Keratinocyte (primary cell): ENCODE results near the gene CLIP4. TPM values are rescaled to one million over a fixed set of nuclear protein-coding genes. Genes with fewer than 3 reads are reported as not detected.

ENCODE experiments used
- DNase-seq: peaks from one replicate; pipeline ENCODE4 v3.0.0-alpha.2; 2011; ENCODE audit warnings: low read depth, missing footprints, low spot score
- FAIRE-seq: peaks from 2 replicates; lab custom pipeline; 2011; peaks lifted over from hg19 to GRCh38; lab: Jason Lieb, UNC
- H2AFZ ChIP-seq: 2 replicates; pipeline ENCODE4 v1.6.0; 2012; ENCODE audit warnings: low read length, control low read depth, inconsistent platforms; ENCODE audit not compliant: control insufficient read depth
- H3K27ac ChIP-seq: 2 replicates; pipeline ENCODE4 v1.5.1; 2011; ENCODE audit warnings: low read length; ENCODE audit not compliant: control insufficient read depth, insufficient read depth
- H3K27me3 ChIP-seq: 3 replicates; pipeline ENCODE4 v1.6.0; 2011; ENCODE audit warnings: low read length; ENCODE audit not compliant: control insufficient read depth, insufficient read depth; ENCODE audit errors: extremely low read depth
- H3K36me3 ChIP-seq, 2 experiments: 2 replicates in 1 of 2; 3 replicates in 1 of 2; pipeline ENCODE4 v1.5.1; 2011; ENCODE audit warnings: low read length in 2 of 2, mild to moderate bottlenecking in 1 of 2; ENCODE audit not compliant: control insufficient read depth in 2 of 2, insufficient read depth in 2 of 2; ENCODE audit errors: extremely low read depth in 1 of 2
- H3K4me1 ChIP-seq: 3 replicates; pipeline ENCODE4 v1.5.1; 2011; ENCODE audit warnings: low read length; ENCODE audit not compliant: control insufficient read depth, insufficient read depth; ENCODE audit errors: extremely low read depth
- H3K4me2 ChIP-seq: 3 replicates; pipeline ENCODE4 v1.6.0; 2011; ENCODE audit warnings: low read depth, low read length; ENCODE audit not compliant: control insufficient read depth, insufficient read depth; ENCODE audit errors: extremely low read depth
- H3K4me3 ChIP-seq, 3 experiments: fragments of 200-600 bp in 1 of 3; sonication (generic) in 1 of 3; 2 replicates in 2 of 3; 3 replicates in 1 of 3; pipeline ENCODE4 v1.5.1; 2011 to 2016; ENCODE audit warnings: low read length in 3 of 3, mild to moderate bottlenecking in 3 of 3, control low read depth in 2 of 3, inconsistent platforms in 1 of 3, low read depth in 1 of 3, mixed read lengths in 1 of 3, mixed run types in 1 of 3, moderate library complexity in 1 of 3; ENCODE audit not compliant: control insufficient read depth in 2 of 3, insufficient read depth in 2 of 3; ENCODE audit errors: extremely low read depth in 1 of 3
- H3K79me2 ChIP-seq: 2 replicates; pipeline ENCODE4 v1.6.0; 2012; ENCODE audit warnings: low read length; ENCODE audit not compliant: control insufficient read depth, insufficient read depth
- H3K9ac ChIP-seq: 3 replicates; pipeline ENCODE4 v1.6.0; 2011; ENCODE audit warnings: low read length; ENCODE audit not compliant: control insufficient read depth, insufficient read depth; ENCODE audit errors: extremely low read depth
- H3K9me1 ChIP-seq: 3 replicates; pipeline ENCODE4 v1.6.0; 2011; ENCODE audit warnings: low read length; ENCODE audit not compliant: control insufficient read depth, insufficient read depth; ENCODE audit errors: extremely low read depth
- H3K9me3 ChIP-seq: 2 replicates; pipeline ENCODE4 v1.5.1; 2012; ENCODE audit warnings: low read depth, low read length; ENCODE audit not compliant: control insufficient read depth
- H4K20me1 ChIP-seq: 3 replicates; pipeline ENCODE4 v1.6.0; 2011; ENCODE audit warnings: low read length; ENCODE audit not compliant: control insufficient read depth, insufficient read depth; ENCODE audit errors: extremely low read depth
- CTCF ChIP-seq, 3 experiments: IDR thresholded peaks in 1 of 3; conservative IDR thresholded peaks in 1 of 3; optimal IDR thresholded peaks in 1 of 3; 2 replicates in 2 of 3; 3 replicates in 1 of 3; pipeline versions ENCODE3 to v1.5.1; 2011; ENCODE audit warnings: low read length in 3 of 3, mild to moderate bottlenecking in 3 of 3, moderate library complexity in 2 of 3, control low read depth in 1 of 3, inconsistent platforms in 1 of 3; ENCODE audit not compliant: insufficient read depth in 2 of 3; ENCODE audit errors: extremely low read depth in 1 of 3
- EZH2 ChIP-seq: IDR thresholded peaks from one replicate; pipeline ENCODE4 v1.6.1; 2012; ENCODE audit warnings: inconsistent platforms, mild to moderate bottlenecking, low read length, moderate library complexity
- dilution Hi-C: fragments of 300-500 bp; cut with MboI; formaldehyde crosslinking; loops from one replicate; pipeline ENCODE4 v1.7.0; 2020; ENCODE audit warnings: low sequenced_read_pairs; ENCODE audit not compliant: extremely low pct_ligation_motif_present
- polyA plus RNA-seq, 5 experiments: library from polyadenylated mRNA; depleted of rRNA in 3 of 5; stranded (reverse) in 3 of 5; stranded (forward) in 1 of 5; unstranded in 1 of 5; fragments of >200 nt; gene quantifications; 1 replicate in 1 of 5; 2 replicates in 3 of 5; 3 replicates in 1 of 5; pipeline versions ENCODE4 v1.2.1 to v1.2.3, GENCODE V29; 2011 to 2012; ENCODE audit warnings: missing spikeins in 2 of 5, low read depth in 1 of 5, low replicate concordance in 1 of 5

CLIP4 gene
- polyA plus RNA-seq, 1 donor (not counting 4 experiments of a cell fraction or from before 2014, with no cell fraction given), result 46.6 TPM

GRCh38 chr2:29189052-29189451 is 73.8 kb downstream of the CLIP4 start:
- Histone ChIP-seq H3K4me2 (no peak overlapping the region), H3K9me1 (no peaks in the 10 kb centered on the region), H3K27ac (no peak overlapping the region), H3K9ac (no peak overlapping the region), H3K4me1 (no peaks in the 10 kb centered on the region), H3K79me2 (no peaks in the 10 kb centered on the region), H3K4me3 (no peak overlapping the region), H3K36me3 (peaks cover 0 to 4% of the 10 kb centered on the region in 2 experiments), H2AFZ (no peak overlapping the region), H3K9me3 (no peaks in the 10 kb centered on the region), H4K20me1 (no peaks in the 10 kb centered on the region), H3K27me3 (no peaks in the 10 kb centered on the region)
- DNase-seq, result no peak
- TF ChIP-seq CTCF (optimal IDR thresholded peaks at IDR 0.05 in 1 of 3, IDR thresholded peaks at IDR 0.05 in 1 of 3, conservative IDR thresholded peaks at IDR 0.05 in 1 of 3; ENCODE audit: extremely low read depth in 1 of 3, insufficient read depth in 2 of 3, low read length in 3 of 3) (no peak), EZH2 (no peak)
- no peak for FAIRE-seq
- dilution Hi-C loops, result loop anchor here (25.0 kb wide), 1 partner anchor 127 kb away; the partner anchor contains the start of gene PCARE

- Histone ChIP-seq H3K4me2 (no peak overlapping the region), H3K4me1 (no peaks in the 10 kb centered on the region), H3K9ac (no peak overlapping the region), H4K20me1 (no peaks in the 10 kb centered on the region), H3K9me3 (no peaks in the 10 kb centered on the region), H3K79me2 (no peaks in the 10 kb centered on the region), H3K27me3 (no peaks in the 10 kb centered on the region), H2AFZ (no peak overlapping the region), H3K27ac (no peak overlapping the region), H3K9me1 (no peaks in the 10 kb centered on the region), H3K4me3 (no peak overlapping the region), H3K36me3 (peaks cover 0 to 4% of the 10 kb centered on the region in 2 experiments)
- DNase-seq (no peak), FAIRE-seq (no peak)
- TF ChIP-seq CTCF (optimal IDR thresholded peaks at IDR 0.05 in 1 of 3, IDR thresholded peaks at IDR 0.05 in 1 of 3, conservative IDR thresholded peaks at IDR 0.05 in 1 of 3; ENCODE audit: extremely low read depth in 1 of 3, insufficient read depth in 2 of 3, low read length in 3 of 3), result no peak
- TF ChIP-seq EZH2, result no peak
- dilution Hi-C loops, result loop anchor here (25.0 kb wide), 1 partner anchor 130 kb away; the partner anchor contains the start of gene PCARE
Measured at GRCh38 chr2:29191817-29192216, 76.6 kb downstream of the CLIP4 start.
